22Rv1 (cell line): ENCODE results near the gene ANXA11.

Experiments
- CTCF ChIP-seq: fragments of 450-650 bp; IDR thresholded peaks from 2 replicates; pipeline ENCODE4 v1.5.1; 2017; ENCODE audit warnings: mild to moderate bottlenecking
- ZFX ChIP-seq: fragments of 450-650 bp; IDR thresholded peaks from 2 replicates; pipeline ENCODE4 v1.6.1; 2017; ENCODE audit warnings: antibody characterized with exemption, borderline replicate concordance

DNA sequence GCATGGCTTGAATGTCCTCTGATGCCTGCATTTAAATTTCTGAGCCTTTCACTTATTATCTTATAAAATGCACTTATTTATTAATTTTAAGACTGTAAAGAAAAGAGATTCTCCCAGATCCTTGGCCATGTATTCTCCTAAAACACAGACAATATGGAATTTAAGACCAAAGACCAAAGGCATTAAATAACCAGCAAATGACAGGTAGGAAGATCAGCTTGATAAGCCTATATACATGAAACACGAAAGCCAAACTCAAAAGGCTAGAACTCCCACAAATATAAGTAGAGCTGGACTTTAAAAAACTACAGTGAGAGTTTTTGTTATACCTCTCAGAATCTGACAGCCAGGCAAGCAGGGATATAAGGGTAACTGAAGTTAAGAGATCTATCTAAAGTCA is 5.1 kb downstream of the ANXA11 start:
- TF ChIP-seq CTCF (no peak), ZFX (no peak)
